ENCODE results near the gene SDCCAG8. TPM values are rescaled to one million over a fixed set of nuclear protein-coding genes. Genes with fewer than 3 reads are reported as not detected.
A peak's percentile ranks its signal among the peaks of the same experiment; 100 is the strongest.

SDCCAG8 gene
- polyA plus RNA-seq, 3 donors, result 33.2 to 34.4 (median 33.4) TPM

GRCh38 chr1:243236604-243237252 is 19.1 kb upstream of the SDCCAG8 start:
- Histone ChIP-seq H4K20me1 (ENCODE audit: insufficient read depth, low read length) (peaks cover 64% of the 10 kb centered on the region), H3K79me2 (ENCODE audit: insufficient read depth, low read length) (peaks cover 100% of the 10 kb centered on the region), H3K9me3 (replicated peaks in 1 of 2; ENCODE audit: control insufficient read depth in 1 of 2, insufficient read depth in 1 of 2, low read length in 2 of 2) (peaks cover 5 to 13% of the 10 kb centered on the region in 2 donors), H3K4me3 (replicated peaks in 1 of 3; ENCODE audit: low read depth in 2 of 3, low read length in 3 of 3) (no peak overlapping the region), H3K9ac (ENCODE audit: insufficient read depth, low read length, poor library complexity, severe bottlenecking) (no peak overlapping the region), H3K27ac (ENCODE audit: low read depth in 1 of 2, low read length in 2 of 2) (no peak overlapping the region), H3K4me1 (ENCODE audit: control insufficient read depth in 1 of 2, insufficient read depth in 2 of 2, low read length in 2 of 2) (no peaks in the 10 kb centered on the region), H3K36me3 (replicated peaks in 1 of 2; ENCODE audit: control insufficient read depth in 1 of 2, insufficient read depth in 2 of 2, low read length in 2 of 2) (peaks cover 8 to 56% of the 10 kb centered on the region in 2 donors), H2AFZ (ENCODE audit: insufficient read depth, low read depth, low read length, poor library complexity, severe bottlenecking) (no peak overlapping the region), H3K4me2 (replicated peaks; ENCODE audit: extremely low read depth, low read length, poor library complexity, severe bottlenecking) (no peak overlapping the region), H3K27me3 (ENCODE audit: control insufficient read depth in 2 of 2, insufficient read depth in 2 of 2, low read length in 2 of 2) (no peaks in the 10 kb centered on the region)
- TF ChIP-seq CTCF (IDR thresholded peaks at IDR 0.05), result no peak
- peaks cover 0 to 2% (median 0%) of the 10 kb centered on the region in 3 donors for H3K27me3 Mint-ChIP-seq (ENCODE audit: low read depth in 3 of 3)
- peaks cover 9 to 24% (median 11%) of the 10 kb centered on the region in 7 donors for H3K9me3 Mint-ChIP-seq
- peaks cover 36 to 47% of the 10 kb centered on the region in 2 donors for H3K36me3 Mint-ChIP-seq
- H3K27ac Mint-ChIP-seq, result peak overlapping the region in 1 of 7 donors; percentile 72
- no peak overlapping the region for H3K4me3 Mint-ChIP-seq
- peaks cover 9% of the 10 kb centered on the region for H3K4me1 Mint-ChIP-seq
- intact Hi-C loops (cut with micrococcal nuclease), result no loop called here
- DNase-seq, result no peak
- WGBS (ENCODE audit: insufficient coverage), result no CpG with 5 or more reads among the region's 4 CpGs

GRCh38 chr1:243244432-243244841 is 11.4 kb upstream of the SDCCAG8 start:
- Mint-ChIP-seq H3K27ac (peak overlapping the region; percentile 95 to 99 (median 98)), H3K4me3 (peak overlapping the region; percentile 85 to 93), H3K36me3 (peaks cover 21 to 23% of the 10 kb centered on the region in 2 donors), H3K9me3 (peaks cover 0 to 7% (median 2%) of the 10 kb centered on the region in 7 donors), H3K4me1 (peaks cover 49% of the 10 kb centered on the region), H3K27me3 (ENCODE audit: low read depth in 3 of 3) (no peaks in the 10 kb centered on the region)
- H3K4me1 ChIP-seq (ENCODE audit: control insufficient read depth in 1 of 2, insufficient read depth in 2 of 2, low read length in 2 of 2), result peaks cover 39 to 51% of the 10 kb centered on the region in 2 donors
- H4K20me1 ChIP-seq (ENCODE audit: insufficient read depth, low read length), result peaks cover 12% of the 10 kb centered on the region
- H3K9me3 ChIP-seq (replicated peaks in 1 of 2; ENCODE audit: control insufficient read depth in 1 of 2, insufficient read depth in 1 of 2, low read length in 2 of 2), result no peaks in the 10 kb centered on the region
- intact Hi-C loops (cut with micrococcal nuclease), result no loop called here
- no peaks in the 10 kb centered on the region for H3K27me3 ChIP-seq (ENCODE audit: control insufficient read depth in 2 of 2, insufficient read depth in 2 of 2, low read length in 2 of 2)
- 40% methylated on average over 6 of the region's 9 CpGs for WGBS (ENCODE audit: insufficient coverage)
- peak; percentile 28 to 69 (median 61) for DNase-seq
- H3K79me2 ChIP-seq (ENCODE audit: insufficient read depth, low read length), result peaks cover 99% of the 10 kb centered on the region
- peak overlapping the region; percentile 86 to 91 for H3K27ac ChIP-seq (ENCODE audit: low read depth in 1 of 2, low read length in 2 of 2)
- TF ChIP-seq CTCF (IDR thresholded peaks at IDR 0.05), result no peak
- H2AFZ ChIP-seq (ENCODE audit: insufficient read depth, low read depth, low read length, poor library complexity, severe bottlenecking), result no peak overlapping the region
- peaks cover 3 to 16% of the 10 kb centered on the region in 2 donors for H3K36me3 ChIP-seq (replicated peaks in 1 of 2; ENCODE audit: control insufficient read depth in 1 of 2, insufficient read depth in 2 of 2, low read length in 2 of 2)
- peak overlapping the region; percentile 26 to 71 (median 27) for H3K4me3 ChIP-seq (replicated peaks in 1 of 3; ENCODE audit: low read depth in 2 of 3, low read length in 3 of 3)
- peak overlapping the region; percentile 77 for H3K4me2 ChIP-seq (replicated peaks; ENCODE audit: extremely low read depth, low read length, poor library complexity, severe bottlenecking)
- peak overlapping the region; percentile 63 for H3K9ac ChIP-seq (ENCODE audit: insufficient read depth, low read length, poor library complexity, severe bottlenecking)

Data from CD14-positive monocyte (primary cell).